ELF-1 (cell line): ENCODE results near the gene TRRAP.
A peak's percentile ranks its signal among the peaks of the same experiment; 100 is the strongest.
"Not testable (repeated sequence)": the region's sequence is repeated elsewhere in the genome, so short reads cannot be mapped to it uniquely, and the experiment has no call there.

ENCODE experiments used
- DNase-seq: peaks from one replicate; pipeline ENCODE4 v3.0.0-alpha.2; 2016; ENCODE audit warnings: low read depth, low spot score

The TRRAP gene

DNA sequence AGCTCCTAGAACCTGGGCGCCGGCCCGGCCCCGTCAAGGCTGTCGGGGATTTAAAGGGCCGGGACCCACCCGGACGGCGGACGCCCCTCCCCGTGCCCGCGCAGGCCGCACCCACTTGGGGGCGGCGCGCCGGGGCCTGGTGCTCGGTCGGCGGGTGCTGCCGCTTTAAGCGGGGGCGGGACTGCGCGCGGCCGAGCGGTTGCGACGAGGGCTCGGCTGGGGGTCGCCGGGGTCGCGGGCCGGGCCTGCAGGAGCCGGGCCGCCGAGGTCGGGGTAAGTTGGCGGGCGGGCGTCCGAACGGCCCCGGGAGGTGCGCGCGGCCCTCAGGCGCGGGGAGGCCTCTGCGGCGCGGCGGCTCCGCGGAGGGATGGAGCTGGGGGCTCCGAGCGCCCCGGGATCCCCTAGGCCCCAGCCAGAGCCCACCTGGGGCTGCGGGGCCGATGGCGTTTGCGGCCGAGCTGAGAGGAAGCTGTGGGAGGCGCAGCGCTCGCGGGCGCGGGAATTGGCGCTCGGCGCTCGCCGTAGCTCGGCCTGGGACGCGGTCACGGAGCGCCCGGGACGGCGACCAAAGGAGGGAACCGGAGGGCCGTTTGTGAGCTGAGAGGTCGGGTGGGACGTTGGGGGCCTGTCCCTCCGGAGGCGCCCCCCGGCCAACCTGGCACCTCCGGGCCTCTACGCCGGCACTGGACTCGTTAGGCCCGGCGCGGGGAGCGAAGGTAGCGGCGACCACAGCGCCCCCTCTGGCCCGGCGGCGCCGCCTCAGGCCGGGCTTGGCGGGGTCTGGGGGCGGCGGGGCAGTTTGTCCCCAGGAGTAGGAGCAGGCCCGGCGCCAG is at the start of gene TRRAP:
Gene TRRAP, plus strand, starts transcription at position 168 of the 833 bp plus-strand sequence. CDS start 2,619 bp downstream, outside the sequence.
- DNase-seq: peak; percentile 86

GRCh38 chr7:98830972-98831548 is 47.3 kb upstream of the TRRAP start:
- no peak for DNase-seq

DNA sequence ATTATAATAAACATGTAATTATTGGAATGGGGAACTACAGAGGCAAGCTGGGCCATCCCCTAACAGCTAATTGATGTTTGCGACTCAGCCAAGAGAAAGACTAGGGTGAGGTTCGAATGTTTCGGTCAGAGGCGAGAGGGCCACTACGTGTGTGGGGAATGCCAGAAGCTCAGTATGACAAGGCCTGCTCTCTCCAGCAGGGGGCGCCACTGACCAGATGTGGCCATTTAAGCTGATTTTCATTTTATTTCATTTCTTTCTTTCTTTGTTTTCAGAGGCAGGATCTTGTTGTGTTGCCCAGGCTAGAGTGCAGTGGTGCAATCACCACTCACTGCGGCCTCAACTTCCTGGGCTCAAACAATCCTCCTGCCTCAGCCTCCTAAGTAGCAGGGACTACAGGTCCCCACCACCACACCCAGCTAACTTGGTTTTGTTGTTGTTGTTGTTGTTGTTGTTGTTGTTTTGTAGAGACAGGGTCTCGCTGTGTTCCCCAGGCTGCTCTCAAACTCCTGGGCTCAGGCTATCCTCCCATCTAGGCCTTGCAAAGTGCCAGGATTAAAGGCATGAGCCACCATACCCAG is 46.6 kb upstream of the TRRAP start:
- peak; percentile 53 for DNase-seq

DNA sequence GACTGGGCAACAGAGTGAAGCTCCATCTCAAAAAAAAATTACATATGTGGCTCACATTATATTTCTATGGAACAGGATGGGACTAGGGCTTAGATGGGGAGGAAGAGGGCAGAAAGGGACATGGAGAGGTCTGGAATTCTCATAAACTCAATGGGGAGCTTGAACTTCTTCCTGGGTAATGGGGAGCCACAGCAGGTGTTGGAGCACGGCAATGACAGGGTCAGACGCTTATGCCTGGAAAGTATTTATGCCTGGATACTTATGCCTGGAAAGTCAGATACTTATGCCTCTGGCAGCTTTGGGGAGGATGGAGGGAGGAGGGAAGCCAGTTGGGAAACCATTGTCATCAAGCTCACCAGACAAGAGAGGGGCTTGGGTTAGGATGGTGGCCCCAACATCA is 45.3 kb upstream of the TRRAP start:
- DNase-seq: no peak

DNA sequence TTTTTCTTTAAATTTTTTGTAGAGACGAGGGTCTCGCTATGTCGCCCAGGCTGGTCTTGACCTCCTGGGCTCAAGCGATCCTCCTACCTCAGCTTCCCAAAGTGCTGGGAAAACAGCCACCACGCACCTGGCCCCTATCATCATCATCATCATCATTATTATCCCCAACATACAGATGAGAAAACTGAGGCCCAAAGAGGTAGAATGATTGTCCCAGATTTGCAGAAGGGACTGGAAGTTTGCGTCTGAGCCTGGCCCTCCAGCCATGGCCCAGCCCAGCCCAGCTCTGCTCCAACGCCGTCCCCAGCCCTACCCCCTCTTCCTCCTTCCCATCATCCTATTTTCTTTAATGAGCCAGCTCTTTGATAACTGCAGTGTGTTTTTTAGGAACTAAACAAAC is 43.4 kb upstream of the TRRAP start:
- no peak for DNase-seq

DNA sequence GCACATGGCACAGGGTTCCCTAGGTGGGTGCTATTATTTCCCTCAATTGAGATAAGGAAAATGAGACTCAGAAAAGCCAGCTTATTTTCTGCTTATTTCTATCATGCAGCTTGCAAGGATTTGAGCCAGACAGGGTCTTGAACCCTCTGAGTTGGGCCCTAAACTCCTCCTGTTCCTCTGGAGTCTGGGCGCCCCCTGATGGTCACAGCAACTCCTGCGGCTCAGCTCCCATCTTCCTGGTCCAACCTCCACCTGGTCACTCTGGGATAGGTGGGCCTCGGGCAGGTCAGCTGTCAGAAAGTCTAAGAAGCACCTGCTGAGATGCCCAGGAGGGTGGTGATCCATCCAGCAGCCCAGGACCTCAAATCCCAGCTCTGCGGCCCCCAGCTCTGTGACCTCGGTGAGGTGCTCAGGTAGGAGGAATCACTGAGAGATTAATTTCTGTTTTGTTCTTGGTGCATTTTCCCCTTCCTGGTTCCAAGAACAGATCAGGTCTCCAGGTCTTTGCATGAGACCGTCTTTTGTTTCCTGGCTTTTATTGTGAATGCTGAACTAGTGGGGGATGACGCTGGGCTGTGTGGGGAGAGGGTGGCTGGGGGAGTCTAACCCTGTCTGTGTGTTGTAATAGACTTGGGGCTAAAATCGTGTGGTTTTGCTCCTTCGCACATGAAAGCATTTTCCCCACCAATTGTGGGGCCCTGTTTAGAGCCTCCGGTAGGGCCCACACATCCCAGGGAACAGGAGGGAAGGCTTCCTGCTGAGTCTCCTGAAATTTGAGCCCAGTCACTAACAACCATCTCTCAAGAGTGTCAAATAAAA is 41.3 kb upstream of the TRRAP start:
- peak; percentile 89 for DNase-seq

- no peak for DNase-seq
Observed at GRCh38 chr7:98837630-98837972, 40.7 kb upstream of the TRRAP start.

- no peak for DNase-seq
Observed at GRCh38 chr7:98840096-98840495, 38.2 kb upstream of the TRRAP start.

DNA sequence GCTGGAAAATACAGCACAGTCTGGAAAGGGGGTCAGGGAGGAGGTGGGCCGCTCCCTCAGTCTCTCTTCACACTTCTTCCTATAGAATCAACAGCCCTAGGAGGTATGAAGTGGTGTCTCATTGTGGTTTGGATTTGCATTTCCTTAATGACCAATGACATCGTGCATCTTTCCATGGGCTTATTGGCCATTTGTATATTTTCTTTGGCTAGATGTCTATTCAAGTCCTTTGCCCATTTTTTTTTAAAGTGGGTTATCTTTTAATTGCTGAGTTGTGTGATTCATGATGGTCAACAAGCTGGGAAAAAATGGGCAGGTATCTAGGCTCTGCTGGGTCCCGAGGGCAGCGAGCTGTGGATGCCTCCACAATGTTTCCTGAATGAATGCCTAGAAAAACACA is 37.6 kb upstream of the TRRAP start:
- no peak for DNase-seq

GRCh38 chr7:98841179-98841997 is 36.9 kb upstream of the TRRAP start:
- DNase-seq: peak; percentile 79

DNA sequence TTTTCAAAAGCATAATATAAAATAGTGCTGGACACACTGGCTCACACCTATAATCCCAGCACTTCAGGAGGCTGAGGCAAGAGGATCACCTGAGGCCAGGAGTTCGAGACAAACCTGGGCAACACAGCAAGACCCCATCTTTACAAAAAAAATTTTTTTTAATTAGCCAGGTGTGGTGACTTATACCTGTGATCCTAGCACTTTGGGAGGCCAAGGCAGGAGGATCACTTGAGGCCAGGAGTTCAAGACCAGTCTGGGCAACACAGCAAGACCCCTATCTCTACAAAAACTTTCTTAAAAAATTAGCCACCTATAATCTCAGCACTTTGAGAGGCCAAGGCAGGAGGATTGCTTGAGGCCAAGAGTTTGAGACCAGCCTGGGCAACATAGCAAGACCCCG is 35.8 kb upstream of the TRRAP start:
- DNase-seq: not testable (repeated sequence)

GRCh38 chr7:98848918-98849317 is 29.4 kb upstream of the TRRAP start:
- no peak for DNase-seq

GRCh38 chr7:98852826-98853225 is 25.5 kb upstream of the TRRAP start:
- peak; percentile 42 for DNase-seq

- DNase-seq: no peak
Observed at GRCh38 chr7:98855610-98856422, 22.5 kb upstream of the TRRAP start.

GRCh38 chr7:98860071-98860470 is 18.3 kb upstream of the TRRAP start:
- DNase-seq: no peak

DNA sequence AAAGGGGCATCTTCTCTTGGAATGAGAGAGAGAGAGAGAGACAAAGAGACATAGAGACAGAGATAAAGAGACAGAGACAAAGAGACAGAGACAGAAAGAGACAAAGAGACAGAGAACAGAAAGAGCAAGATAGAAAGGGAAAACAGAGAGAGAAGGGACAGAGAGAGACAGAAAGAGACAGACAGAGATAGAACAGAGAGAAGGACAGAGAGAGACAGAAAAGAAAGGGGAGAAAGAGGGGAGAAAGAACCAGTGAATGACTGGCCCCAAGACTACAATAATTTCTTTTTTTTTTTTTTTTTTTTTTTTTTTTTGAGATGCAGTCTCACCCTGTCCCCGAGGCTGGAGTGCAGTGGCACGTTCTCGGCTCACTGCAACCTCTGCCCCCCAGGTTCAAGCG is 16.1 kb upstream of the TRRAP start:
- no peak for DNase-seq

DNA sequence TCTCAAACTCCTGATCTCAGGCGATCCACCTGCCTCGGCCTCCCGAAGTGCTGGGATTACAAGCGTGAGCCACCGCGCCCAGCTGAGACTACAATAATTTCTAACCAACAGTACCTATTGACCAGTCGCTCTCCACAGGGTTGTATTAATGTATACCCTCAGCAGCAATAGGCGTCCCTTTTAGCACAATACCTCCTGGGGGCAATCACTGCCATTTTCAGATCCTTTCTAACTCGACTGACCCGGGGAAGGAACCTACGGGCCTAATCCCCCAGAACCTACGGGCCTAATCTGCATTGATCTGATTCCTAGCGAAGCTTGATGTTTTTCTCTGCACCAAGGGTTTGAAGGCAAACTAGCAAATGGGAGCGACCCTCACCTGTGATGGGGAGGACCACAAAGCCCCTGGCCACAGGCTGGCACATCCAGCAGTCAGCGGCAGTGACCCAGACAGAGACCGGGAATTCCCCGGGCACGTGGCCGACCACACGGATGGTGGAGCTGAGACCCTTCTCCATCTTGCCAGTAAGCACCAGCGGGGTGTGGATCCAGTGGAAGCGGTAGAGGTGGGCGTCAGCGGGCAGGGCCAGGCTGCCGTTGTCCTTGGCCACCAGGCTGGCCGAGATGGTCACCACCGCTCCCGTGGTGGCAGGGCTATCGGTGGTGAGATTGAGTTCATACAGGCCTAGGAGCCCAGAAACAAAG is 15.5 kb upstream of the TRRAP start:
- DNase-seq: no peak

- DNase-seq: no peak
Observed at GRCh38 chr7:98863601-98864000, 14.7 kb upstream of the TRRAP start.

GRCh38 chr7:98864731-98865453 is 13.4 kb upstream of the TRRAP start:
- no peak for DNase-seq
